Hepatocyte (in vitro differentiated cells): ENCODE data around the gene MGLL.

ENCODE experiments used
- CTCF ChIP-seq: fragments of 200-600 bp; sonication (generic); IDR thresholded peaks from 2 replicates; pipeline ENCODE4 v1.5.1; 2016; ENCODE audit warnings: antibody characterized with exemption, mild to moderate bottlenecking; ENCODE audit not compliant: poor library complexity
- EZH2phosphoT487 ChIP-seq: fragments of 200-600 bp; sonication (generic); IDR thresholded peaks from one replicate; pipeline ENCODE4 v1.6.1; 2018; ENCODE audit warnings: antibody characterized with exemption, mild to moderate bottlenecking, low read depth, moderate library complexity; ENCODE audit not compliant: unreplicated experiment, severe bottlenecking

- TF ChIP-seq EZH2phosphoT487: no peak
- no peak for TF ChIP-seq CTCF
These were observed 143.4 kb downstream of the MGLL start for GRCh38 chr3:127678611-127679533.
